ENCODE measurements around the gene MRPS2. TPM values are rescaled to one million over a fixed set of nuclear protein-coding genes. Genes with fewer than 3 reads are reported as not detected.
"Not testable (repeated sequence)": the region's sequence is repeated elsewhere in the genome, so short reads cannot be mapped to it uniquely, and the experiment has no call there.

MRPS2 gene
- total RNA-seq, 1 donor from 2014 or later = 13.9 TPM

DNA sequence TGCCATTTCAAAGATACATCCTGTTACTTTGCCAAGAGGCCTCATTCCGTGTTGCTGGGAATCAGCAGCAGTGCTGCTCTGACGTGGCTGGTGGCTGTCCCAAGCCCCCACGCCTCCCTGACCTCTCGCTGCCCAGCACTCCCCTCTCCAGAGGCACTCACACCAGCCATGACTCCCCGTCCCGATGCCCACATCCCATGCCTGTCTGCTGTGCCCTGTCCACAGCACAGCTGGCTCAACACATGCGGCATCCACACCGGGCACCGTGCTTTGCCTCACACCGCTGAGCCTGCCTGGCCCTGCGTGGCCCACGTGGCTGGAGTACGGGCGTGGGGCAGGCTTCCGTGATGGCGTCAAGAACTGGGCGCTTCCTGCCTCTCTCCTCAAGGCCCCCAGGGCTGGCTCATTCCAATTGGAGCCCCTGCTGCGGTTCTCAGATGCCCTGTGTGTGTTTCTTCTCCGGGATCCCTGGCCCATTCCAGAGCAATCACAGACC is 12.9 kb downstream of the MRPS2 start:
- no peak for FAIRE-seq

DNA sequence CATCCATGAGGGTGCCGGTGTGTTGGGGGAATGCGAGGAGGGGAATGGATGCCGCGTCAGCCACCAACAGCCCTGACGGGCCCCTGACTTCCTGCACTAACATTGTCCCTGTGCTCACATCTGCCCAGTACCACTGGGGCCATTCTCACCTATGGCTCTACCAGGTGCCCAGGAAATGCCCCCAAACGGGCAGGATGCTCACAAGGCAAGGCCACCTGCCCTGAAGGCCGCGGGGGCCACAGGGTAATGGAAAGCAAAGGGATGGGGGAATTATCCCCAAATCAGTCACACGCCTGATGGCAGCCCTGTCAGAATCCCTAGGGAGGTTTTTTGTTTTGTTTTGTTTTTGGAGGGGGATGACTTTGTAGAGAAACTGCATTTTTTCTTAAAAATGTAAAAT is 13.4 kb downstream of the MRPS2 start:
- FAIRE-seq; DNase-seq (ENCODE audit: low spot score in 2 of 2): not testable (repeated sequence)

More for the DNA sequence above, 12.9 kb downstream of the MRPS2 start:
- no peak for DNase-seq (ENCODE audit: low spot score in 2 of 2)

DNA sequence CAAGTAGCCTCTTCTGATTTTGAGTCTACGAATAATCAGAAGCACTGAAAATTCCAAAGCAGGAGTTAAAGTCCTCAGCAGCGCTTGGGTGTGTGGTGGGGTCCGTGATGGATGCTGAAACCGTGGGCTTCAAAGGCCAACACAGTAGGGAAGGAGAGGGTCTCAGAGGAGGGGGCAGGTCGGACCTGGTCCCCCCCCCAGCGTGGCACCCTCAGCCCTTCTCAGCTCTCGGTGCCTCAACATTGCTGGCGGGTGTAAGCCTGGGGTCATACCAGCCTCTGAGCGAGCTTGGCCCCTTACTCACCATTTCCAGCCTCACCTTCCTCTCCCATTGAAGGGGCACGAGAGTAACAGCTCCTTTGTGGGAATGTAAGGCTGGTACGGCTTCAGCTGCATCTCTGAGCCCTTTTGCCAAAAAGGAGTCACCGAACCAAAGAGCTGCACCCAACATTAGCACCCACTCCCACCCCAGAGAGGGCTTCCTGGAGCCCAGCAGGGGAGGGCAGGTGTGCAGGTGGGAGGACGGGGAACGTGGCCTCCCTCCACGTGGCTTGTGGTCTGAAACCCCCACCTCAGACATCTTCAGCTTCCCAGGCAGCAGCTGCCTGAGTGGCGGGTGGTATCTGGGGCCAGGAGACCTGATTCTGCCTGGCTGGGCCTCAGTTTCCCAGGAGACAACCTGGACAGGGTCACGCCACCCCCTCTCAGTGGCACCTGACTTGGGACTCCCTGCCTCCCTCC is 14.0 kb downstream of the MRPS2 start:
- no peak for DNase-seq (ENCODE audit: low spot score in 2 of 2)
- no peak for FAIRE-seq

DNA sequence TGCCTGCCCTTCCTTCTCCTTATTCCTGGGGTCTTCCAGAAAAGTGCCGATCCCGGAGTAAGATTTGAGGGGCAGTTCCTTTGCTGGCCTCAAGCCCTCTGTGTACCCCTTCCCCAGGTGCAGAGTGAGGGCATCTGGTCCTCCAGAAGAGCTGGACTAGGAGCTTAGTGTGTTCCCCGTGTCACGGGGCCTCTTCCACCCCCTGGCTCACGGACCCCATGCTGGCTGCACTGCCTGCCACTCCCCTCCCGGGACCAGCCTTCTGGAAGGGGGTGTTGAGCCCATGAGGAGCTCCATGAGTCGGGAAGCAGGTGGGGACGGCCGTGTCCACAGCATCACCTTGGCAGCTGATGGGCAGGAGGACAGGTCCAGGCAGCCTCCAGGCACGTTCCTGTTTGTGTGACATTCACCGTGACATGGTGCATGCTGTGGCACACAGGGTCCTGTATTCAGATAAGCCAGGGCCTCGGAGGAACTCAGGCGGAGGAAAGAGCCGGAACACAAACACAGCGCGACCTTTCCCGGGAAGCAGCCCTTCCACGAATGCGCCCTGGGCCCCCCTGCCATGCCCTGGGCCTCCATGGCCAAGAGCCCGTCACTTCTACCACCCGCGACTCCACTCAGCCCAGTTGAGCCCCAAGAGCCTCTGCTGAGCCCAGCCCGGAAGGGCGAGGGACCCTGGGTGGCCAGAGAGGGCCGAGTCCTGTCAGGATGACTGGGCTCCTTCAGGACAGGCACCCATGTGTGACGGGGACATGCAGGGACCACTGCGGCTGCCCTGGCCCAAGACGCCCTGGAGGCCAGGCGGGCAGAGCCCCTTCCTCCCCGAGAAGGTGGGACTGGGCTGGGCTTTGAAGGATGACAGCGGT is 14.8 kb downstream of the MRPS2 start:
- FAIRE-seq = no peak
- no peak for DNase-seq (ENCODE audit: low spot score in 2 of 2)

DNA sequence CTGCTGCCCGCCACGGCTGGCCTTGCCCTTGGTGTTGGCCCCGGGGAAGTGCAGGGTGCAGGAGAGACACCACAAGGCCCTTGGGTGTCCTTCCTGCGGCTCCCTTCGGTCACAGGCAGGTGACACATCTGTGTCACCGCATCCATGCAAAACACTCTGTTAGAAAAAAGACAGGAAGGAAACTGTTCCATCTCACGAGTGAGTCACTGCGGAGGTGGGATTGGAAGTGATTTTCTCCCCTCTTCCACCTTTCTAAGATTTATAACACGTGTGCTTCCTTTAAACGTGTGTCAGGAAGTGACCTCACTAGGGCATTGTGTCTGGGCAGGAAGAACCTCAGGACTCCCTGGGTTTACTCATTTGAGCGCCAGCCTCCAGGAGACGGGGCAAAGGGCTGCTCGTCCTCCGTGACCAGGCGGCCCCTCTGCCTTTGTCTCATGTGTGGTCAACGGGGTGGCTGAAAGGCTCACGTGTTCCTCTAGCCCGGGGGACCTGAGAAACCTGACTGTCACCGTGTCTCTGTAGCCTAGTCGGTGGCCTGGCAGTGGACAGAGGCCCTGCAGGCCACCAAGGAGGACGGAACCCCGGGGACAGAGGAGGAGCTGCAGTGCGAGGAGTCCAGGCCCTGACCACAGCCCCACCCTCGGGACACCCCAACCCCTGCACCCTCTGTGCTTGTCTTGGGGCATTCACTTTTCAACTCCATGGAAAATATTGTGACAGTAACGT is 15.8 kb downstream of the MRPS2 start:
- DNase-seq (ENCODE audit: low spot score in 2 of 2) = no peak
- no peak for FAIRE-seq

DNA sequence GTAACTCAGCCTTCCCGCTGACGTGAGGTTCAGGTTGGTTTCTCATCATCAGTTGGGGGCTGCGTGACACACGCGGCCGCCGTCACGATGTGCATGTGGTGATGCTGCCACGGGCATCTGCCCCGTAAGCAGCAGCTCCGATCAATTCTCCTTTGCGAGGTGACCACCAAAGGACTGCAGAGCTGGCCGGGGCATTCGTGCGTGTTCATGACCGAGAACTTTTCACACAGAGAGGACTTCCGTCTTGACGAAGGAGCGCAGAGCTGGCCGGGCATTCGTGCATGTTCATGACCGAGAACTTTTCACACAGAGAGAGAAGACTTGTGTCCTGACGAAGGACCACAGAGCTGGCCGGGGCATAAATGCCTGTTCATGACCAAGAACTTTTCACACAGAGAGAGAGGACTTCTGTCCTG is 16.9 kb downstream of the MRPS2 start:
- DNase-seq (ENCODE audit: low spot score in 2 of 2) (no peak), FAIRE-seq (no peak)

DNA sequence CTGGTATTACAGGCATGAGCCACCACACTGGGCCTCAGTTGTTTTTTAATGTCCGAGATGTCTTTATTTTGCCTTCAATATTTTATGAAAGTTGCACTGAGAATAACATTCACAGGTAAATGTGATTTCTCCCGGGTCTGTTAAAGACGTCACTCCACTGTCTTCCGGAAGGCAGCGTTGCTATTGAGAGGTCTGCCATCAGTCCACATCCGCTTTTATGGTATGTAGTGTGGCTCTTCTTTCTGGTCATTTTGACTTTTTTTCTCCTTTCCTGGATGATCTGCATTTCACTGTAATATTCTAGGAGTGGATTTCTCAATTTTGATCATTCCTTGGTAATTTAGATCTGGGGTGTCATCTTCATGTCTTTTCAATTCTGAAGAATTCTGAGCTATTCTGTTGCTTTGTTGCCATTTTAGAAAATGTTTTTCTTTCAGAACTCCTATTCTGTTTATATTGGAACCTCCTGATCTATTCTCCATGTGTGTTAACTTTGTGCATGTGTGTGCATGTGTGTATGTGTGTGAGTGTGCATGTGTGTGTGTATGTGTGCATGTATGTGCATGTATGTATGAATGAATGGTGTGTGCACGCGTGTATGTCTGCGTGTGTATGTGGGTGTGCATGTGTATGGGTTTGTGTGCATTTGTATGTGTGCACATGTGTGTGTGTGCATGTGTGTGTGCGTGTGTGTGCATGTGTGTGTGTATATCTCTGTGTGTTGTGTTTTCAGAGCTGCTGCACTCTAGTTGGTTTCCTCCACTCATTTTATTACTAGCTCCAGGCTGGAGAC is 18.9 kb downstream of the MRPS2 start:
- FAIRE-seq = no peak

DNA sequence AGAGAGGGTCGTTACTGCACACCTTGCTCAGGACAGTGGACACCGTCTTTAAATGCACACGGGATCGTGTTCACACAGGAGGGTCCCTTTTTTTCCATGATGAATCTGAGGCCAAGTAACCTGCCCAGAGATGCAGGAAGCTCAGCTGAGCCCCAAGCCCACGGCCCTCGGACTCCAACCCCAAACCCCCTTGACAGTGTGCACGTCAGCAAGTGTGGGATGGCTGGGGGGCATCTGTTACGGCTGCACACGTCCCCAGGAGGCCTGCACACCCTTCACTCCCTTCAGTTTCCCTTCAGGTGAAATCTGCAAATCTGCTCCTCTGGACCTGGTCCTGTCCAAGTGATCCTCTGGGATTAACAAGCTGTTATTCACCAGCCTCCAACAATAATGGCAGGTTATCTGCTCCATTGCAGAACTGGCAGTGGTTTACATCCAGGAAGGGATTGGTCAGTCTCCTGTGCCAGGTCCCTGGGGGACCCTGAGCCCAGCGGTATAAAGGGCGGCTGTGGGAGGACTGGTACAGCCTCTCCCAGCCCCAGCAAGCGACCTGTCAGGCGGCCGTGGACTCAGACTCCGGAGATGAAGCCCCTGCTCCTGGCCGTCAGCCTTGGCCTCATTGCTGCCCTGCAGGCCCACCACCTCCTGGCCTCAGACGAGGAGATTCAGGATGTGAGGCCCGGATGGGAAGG is 20.6 kb downstream of the MRPS2 start, which contains the start of gene LCN1:
Gene LCN1, plus strand, starts transcription at position 525 of the 692 bp plus-strand sequence. Its CDS starts 58 bp downstream, at position 583.
- FAIRE-seq (no peak), DNase-seq (ENCODE audit: low spot score in 2 of 2) (no peak)

More for the DNA sequence above, 18.9 kb downstream of the MRPS2 start:
- DNase-seq (ENCODE audit: low spot score in 2 of 2) = no peak

DNA sequence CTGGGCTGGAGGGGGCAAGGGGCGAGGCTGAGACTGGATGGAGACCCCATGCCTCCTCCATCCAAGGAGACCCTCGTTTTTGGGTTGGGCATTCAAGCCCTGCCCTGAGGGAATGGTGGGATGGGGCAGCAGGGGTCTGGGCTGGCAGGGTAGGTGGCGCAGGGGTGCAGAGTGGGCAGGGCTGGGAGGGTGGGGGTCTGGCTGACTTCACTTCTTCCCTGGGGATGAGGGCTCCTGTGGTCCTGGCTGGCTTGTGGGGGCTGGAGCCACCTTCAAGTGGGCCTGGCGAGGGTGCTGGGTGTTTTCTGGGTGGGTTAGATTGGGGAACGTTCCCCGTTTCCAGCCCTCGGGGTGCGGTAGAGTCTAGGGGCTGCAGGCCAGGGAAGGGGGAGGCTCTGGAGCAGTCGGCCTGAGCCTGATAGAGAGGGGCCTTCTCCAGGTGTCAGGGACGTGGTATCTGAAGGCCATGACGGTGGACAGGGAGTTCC is 21.2 kb downstream of the MRPS2 start:
- FAIRE-seq (no peak), DNase-seq (ENCODE audit: low spot score in 2 of 2) (no peak)

DNA sequence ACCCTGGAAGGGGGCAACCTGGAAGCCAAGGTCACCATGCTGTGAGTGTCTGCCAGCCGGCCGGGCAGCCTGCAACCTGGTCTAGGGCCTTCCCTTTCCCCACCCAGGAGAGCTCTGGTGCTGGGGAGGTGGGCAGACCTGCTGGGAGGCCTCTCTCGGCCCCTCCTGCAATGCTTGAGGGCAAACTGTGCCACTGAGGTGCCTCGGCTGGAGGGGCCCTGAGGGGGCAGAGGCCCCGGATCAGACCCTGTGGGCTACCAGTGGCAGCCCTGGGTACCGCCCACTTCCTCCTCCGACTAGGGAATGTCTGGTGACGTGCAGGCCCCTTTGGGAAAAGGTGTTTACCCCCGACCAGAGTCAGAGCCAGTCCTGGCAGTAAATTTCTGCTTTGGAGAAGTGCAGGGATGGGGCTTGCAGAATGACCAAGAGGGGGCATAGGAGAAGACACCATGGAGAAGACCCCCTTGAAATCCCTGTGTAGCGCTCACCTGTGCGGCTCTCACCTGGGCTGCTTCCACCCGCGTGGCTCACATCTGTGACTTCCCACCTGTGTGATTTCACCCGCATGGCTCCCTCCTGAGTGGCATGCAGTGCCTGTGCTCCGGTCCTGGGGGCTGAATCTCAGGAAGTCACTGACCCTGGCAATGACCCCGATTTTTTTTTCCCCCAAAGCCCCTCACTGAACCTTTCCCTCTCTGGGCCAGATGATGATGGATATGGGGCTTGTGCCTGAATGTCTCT is 21.8 kb downstream of the MRPS2 start:
- no peak for FAIRE-seq
- no peak for DNase-seq (ENCODE audit: low spot score in 2 of 2)

DNA sequence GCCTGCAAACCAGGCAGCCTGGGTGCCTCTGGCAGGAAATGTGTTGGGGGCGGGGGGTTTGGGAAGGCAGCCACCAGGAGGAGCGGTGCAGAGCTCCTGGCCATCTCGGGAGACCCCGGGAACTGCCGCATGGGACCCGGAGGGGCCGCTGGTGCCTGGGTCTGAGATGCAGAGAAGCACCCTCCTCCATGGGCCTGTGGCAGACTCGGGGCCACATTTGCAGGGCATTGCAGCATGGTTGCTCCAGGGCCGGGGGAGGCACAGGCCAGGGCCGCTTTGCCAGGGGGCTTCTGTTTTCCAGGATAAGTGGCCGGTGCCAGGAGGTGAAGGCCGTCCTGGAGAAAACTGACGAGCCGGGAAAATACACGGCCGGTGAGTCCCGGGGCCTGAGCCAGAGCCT is 22.4 kb downstream of the MRPS2 start:
- FAIRE-seq (no peak), DNase-seq (ENCODE audit: low spot score in 2 of 2) (no peak)

DNA sequence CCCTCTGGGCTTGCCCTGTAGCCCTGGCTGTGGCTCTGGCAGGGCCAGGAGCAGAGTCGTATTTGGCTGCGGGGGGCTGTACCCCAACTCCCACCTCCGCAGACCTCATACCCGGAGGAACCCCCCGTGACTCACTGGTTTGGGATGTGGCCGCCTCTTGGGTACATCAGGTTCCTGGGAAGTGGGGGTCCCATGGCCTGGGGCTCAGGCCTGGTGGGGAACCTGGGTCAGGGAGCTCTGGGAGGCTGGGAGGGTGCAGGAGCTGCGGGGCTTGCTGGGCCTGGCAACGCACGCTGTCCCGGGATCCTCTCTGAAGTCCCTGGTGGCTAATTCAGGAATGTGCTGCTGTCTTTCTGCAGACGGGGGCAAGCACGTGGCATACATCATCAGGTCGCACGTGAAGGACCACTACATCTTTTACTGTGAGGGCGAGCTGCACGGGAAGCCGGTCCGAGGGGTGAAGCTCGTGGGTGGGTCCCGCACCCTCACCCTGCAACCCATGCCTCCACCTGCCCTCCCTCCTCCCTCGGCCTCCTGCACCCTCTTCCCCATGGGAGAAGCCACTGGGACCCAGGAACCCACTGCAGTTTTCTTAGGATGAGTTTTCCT is 23.1 kb downstream of the MRPS2 start:
- no peak for DNase-seq (ENCODE audit: low spot score in 2 of 2)
- FAIRE-seq = no peak

DNA sequence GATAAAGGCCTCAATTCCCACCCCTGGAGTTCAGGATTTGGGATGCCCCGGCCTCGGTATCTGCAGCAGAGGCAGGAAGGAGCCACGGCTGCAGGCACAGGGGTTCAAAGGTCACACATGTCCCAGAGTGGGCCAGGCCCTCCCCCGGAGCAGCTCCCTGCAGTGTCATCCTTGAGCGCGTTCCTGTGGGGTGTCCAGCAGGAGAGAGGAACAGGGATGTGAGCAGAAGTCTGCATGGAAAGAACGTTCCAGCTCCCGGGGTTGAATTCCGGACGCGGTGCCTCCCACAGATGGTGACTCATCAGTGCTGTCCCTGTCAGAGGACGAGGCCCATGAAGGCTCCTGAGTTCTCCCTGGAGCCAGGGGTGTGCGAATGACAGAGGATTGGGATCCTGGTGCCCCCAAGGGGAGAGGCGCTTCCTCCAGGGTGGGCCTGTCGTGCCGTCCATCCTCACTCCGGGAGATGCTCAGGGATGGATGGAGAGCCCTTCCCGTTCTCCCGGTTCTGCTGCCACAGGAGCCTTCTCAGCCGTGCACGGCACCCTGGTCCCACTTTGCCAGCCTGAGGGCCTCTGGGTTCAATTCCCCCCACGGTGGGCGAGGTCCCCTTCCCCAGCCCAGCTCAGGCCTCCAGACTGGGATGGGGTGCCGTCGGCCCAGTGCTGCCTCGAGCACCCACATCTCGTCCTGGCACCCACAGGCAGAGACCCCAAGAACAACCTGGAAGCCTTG is 23.8 kb downstream of the MRPS2 start:
- no peak for FAIRE-seq

DNA sequence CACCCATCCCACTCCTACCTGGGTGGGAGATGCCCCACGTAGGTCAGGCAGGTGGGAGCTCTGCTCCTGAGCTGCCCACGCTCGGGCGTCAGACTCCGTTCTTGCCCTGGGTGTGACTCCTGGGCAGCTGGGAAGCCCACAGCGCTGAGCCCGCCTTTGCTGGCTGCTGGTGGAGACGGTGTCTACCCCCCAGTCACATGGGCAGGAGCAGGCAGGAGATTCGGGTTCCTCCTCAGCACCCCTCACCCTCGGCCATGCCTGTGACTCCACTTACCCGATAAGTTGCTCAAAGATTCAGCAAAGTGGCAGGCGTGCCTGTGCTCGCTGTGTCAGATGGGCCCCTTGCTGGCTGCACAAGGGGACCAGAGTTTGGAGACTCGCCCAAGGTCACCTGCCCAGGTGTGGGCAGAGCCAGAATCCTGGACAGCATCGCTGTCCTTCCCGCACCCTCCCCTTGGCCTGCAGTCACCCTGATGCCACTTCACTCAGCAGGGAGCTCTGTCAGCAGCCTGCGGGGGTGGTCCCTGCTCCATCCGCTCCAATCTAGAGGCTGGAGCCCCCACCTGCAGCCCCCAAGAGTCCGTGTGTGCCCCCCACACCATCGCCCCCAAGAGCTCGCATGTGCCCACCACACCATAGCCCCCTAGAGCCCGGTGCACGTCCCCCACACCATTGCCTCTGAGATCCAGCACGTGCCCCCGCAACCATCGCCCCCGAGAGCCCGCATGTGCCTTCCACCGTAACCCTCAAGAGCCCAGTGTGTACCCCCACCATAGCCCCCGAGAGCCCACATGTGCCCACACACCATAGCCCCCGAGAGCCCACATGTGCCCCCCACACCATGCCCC is 25.0 kb downstream of the MRPS2 start:
- DNase-seq (ENCODE audit: low spot score in 2 of 2) (no peak), FAIRE-seq (no peak)

More for the DNA sequence above, 23.8 kb downstream of the MRPS2 start:
- no peak for DNase-seq (ENCODE audit: low spot score in 2 of 2)

DNA sequence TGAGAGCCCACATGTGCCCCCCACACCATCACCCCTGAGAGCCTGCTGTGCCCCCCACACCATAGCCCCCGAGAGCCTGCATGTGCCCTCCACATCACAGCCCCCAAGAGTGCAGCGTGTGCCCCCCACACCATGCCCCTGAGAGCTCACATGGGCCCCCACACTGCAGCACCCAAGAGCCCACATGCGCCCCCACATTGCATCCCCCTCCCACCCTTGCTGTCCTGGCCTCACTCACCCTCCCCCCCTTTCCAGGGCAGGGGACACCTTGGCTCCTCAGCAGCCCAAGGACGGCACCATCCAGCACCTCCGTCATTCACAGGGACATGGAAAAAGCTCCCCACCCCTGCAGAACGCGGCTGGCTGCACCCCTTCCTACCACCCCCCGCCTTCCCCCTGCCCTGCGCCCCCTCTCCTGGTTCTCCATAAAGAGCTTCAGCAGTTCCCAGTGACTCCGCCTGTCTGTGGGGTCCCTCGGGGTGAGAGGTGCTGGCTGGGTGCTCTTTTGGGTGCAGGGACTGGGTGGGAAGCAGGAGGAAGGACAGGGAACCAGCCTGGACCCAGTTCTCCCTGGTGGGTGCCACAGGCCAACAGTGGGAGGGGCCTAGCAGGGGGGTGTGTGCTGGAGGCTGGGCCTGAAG is 25.7 kb downstream of the MRPS2 start:
- no peak for FAIRE-seq
- DNase-seq (ENCODE audit: low spot score in 2 of 2) = no peak

Measured in frontal cortex (tissue), 4 donors.